HG03064 (cell line): ENCODE measurements around the gene SCO2.

Source experiments
- ATAC-seq: cut with Tn5 transposase; IDR thresholded peaks from one replicate; pipeline ENCODE4 v1.9.1; 2021; ENCODE audit warnings: low read depth; ENCODE audit not compliant: unreplicated experiment

The SCO2 gene, protein sequence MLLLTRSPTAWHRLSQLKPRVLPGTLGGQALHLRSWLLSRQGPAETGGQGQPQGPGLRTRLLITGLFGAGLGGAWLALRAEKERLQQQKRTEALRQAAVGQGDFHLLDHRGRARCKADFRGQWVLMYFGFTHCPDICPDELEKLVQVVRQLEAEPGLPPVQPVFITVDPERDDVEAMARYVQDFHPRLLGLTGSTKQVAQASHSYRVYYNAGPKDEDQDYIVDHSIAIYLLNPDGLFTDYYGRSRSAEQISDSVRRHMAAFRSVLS

DNA sequence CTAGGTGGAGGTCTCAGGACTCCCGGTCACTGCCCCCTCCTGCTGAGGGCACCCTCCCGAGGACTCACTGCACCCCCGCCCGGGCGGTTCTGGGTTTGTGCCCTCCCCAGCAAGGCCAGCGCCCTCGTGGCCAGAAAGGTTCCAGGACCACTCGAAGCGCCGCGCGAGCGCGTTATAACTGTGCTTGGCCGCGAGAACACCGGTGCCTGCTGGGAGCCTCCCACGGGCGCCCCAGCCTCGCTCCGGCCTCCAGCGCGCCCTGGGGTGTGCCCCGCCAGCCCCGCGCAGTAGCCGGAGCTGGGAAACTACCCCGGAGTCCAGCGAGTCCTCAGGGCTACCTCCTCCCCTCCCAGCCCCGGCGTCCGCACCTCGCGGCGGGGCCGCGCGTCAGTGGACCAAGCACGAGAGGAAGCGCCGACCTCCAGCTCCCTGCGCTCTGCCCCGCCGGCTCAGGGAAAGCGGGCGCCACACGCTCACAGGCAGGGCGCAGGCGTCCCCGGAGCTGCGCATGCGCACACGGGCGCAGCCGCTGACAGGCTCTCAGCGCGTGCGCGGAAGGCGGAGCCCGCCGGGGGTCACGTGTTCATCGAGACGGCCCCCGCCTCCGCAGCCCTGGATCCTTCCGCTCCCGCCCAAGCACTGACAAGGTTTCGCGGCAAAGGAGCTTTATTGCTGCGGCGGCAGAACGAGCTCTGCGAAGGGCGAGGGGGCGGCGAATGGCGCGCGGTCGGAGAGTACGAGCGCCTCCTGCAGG, at the start of gene SCO2:
Gene SCO2 (minus strand): TSS at position 495 of the 754 bp plus-strand sequence. CDS start 1,187 bp downstream, outside the sequence.
- ATAC-seq: peak; percentile 39

DNA sequence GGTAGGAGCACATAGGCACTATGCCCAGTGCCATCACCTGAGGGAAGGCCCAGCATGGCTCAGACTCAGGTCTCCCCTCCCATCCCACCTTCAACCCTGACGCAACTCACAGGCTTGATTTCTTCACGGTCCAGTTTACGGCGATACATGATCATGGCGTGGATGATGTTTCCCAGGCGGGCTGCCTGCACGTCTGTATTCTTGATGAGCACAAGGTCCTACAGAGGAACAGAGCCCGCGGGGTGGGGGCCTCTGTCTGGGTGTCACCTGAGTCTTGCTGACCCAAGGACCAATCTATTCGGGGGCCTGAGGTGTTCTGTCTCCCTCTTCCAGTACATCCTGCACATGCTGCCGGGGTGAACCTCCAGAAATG, 49.0 kb upstream of the SCO2 start:
- ATAC-seq: no peak

DNA sequence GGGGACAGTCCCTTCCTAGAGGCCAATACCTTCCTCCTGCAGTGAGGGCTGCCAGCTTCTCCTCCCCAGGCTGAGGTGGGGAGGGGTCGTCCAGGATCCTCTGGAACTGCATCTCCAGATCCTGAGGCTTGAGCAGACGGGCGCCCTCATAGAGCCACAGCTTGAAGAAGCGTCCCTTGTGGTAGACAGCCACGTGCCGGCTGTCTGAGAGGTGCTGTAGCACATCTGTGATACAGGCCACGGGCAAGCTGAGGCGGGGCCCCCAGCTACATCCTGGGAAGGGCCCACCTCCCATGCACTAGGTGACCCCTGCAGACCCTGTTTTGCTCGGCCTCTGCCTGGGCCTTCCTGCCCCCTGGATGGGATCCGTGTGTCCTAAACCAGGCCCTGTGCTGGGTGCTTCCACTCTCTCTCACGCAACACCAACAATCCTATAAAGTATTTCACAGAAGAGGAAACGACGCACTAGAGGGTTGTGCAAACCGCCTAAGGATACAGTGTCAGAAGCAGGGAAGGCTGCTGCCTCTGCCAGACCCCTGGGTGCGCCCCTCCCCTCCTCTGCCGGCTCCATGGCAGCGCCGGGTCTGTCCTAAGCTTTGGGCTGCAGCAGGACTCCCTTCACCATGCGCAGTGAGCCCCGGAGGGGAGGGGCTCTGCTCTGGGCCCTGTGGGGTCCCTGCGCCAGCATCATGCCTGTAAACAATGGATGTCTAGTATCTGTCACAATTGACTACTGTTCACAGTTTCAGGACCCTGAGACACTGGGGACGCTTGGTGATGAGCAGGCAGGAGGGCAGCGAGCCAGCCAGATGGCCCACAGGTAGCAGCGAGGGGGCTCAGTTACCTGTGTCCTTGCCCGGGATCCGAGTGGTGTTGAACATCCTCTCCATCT, 48.3 kb upstream of the SCO2 start:
- no peak for ATAC-seq

DNA sequence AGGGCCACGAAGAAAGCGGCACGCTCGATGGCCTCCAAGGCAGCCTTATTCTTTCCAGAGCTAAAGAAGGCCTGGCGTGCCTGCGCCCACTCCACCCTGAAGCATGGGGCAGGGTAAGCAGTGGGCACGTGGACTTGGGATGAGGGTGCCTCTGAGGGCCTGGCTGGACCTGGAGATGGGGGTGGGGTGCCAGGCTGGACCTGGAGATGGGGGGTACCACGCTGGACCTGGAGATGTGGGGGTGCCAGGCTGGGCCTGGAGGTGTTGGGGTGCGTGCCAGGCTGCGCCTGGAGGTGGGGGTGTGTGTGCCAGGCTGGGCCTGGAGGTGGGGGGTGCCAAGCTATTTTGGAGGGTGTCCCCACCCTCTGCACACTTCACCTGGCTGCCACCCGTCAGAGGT, 47.6 kb upstream of the SCO2 start:
- no peak for ATAC-seq

DNA sequence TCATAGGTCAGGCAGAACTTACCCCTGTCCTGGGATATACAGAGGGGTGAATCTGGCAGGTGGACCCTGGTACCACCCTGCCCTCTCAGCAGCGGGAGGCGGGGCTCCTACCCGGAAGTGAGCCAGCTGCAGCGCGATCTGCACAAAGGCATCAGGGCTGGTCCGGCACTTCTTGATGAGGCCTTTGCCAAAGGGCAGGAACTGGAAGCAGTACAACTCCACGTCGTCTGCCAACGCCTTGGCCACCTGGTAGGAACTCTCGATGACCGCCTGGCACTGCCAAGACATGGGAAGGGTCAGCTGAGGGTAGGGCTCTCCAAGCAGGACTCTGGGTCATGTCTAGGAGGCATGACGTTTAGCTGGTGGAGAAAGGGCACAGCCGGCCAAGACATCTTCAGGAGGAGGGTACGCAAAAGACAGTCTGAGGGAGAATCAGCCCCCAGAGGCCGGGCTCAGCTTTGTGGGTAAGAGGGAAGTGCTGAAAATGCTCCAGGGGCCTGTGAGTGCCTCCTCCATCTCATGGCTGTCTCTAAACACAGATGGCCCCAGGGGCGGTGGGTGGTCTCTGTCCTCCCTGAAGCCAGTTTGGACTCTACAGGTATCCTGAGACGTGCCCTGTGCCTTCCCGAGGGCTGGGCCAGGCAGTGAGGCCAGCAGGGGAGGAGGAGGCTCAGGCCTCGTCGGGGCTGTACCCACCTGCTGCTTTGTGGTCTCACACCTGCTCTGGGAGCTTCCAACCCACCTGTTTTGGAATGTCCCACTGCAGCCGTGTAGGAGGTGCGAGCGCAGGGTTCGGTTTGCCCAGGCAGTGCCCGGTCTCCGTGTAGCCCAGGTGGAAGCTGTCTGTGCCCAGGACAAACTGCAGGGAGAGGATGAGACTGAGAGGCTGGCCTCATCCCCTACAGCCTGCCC, 46.1 kb upstream of the SCO2 start:
- no peak for ATAC-seq

GRCh38 chr22:50570861-50571260, 45.5 kb upstream of the SCO2 start:
- no peak for ATAC-seq

- ATAC-seq: no peak
These were observed 44.6 kb upstream of the SCO2 start for GRCh38 chr22:50569896-50570535.

DNA sequence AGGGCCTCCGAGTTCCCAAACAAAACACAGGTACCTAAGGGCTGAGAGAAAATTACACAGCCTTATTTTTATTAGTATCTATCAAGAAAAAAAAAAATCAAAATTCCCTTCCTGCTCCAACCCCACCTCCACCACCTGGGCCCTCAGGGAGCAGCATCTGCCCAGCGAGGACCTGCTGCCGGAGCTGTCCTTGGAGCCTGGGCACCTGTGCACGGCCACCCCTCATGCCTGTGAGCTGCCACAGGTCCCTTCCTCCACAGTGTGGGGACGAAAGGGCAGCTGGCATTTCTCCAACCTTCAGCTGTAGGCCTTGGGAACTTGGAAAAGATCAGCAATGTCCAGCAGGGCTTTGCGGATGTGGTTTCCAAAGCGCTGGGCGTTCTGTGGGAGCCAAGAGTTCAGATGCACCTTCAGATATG, 43.7 kb upstream of the SCO2 start:
- no peak for ATAC-seq

- no peak for ATAC-seq
These were observed 43.2 kb upstream of the SCO2 start for GRCh38 chr22:50568626-50569025.

DNA sequence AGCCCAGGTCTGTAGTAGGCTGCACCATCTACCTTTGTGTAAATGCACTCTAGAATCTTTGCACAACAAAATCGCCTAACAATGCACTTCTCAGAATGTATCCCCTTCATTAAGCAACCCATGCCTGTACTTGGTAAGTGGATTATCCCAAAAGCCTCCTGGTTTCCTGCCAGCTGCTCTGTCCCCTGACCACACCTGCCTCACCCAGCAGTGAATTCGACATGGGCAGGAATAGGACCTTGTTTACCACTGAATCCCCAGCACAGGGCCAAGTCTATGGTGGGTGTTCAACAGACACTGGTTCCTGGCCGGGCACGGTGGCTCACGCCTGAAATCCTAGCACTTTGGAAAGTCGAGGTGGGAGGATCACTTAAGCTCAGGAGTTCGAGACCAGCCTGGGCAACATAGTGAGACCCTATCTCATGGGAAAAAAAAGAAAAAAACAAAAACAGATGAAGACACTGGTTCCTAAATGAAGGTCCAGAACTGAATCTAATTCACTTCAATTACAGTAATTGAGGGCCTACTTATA, 42.4 kb upstream of the SCO2 start:
- no peak for ATAC-seq

DNA sequence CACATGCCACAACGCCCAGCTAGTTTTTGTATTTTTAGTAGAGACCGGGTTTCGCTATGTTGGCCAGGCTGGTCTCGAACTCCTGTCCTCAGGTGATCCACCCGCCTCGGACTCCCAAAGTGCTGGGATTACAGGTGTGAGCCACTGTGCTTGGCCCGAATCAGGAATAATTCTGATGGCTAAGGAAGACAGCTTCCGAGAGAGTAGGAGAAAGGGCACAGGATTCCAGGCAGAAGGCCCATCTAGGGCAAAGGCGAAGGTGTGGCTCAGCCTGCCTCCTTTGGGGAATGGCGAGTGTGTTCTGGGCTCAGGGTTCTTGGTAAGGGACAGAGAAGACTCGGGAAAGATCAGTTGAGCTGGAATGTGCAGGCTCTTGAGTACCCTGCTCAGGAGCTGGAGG, 38.9 kb upstream of the SCO2 start:
- no peak for ATAC-seq

GRCh38 chr22:50563413-50564160, 38.2 kb upstream of the SCO2 start:
- peak; percentile 17 for ATAC-seq

GRCh38 chr22:50562523-50563412, 37.4 kb upstream of the SCO2 start, which contains the start of gene SYCE3:
Gene SYCE3, minus strand, starts transcription at chr22:50562919. Its CDS starts 6,514 bp downstream, at chr22:50556405.
- peak; percentile 89 for ATAC-seq

- ATAC-seq: no peak
These were observed 36.3 kb upstream of the SCO2 start for GRCh38 chr22:50561401-50562358.

DNA sequence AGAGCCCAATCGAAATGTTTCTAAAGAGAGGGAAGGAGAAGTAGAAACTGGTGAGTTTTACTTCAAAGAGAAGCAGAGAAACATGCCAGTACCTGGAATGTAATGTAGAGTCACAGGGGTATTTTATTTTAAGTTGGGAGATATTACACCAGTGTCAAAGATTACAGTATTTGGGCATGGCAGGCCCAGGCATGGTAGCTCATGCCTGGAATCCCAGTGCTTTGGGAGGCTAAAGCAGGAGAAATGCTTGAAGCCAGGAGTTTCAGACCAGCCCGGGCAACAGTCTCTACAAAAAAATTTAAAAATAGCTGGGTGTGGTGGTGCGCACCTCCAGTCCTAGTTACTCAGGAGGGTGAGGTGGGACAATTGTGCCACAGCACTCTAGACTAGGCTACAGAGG, 34.6 kb upstream of the SCO2 start:
- no peak for ATAC-seq

DNA sequence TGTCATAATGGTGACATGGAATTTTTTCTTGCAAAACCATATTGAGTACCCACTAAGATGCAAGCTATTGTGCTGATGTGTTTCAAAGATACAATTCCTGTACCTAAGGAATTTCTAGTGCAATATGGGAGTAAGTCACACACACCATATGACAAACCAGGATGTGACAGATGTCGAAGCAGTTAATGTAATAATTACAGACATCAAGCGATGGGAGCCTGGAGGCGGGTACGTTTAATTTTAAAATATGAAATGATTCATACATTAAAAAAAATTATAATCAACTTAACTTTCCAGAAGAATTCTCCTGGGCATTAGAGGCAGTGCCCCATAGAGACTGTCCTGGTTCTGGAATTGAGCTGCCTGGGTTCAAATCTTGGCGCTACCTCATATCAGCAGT, 31.3 kb upstream of the SCO2 start:
- ATAC-seq: no peak

- no peak for ATAC-seq
These were observed 27.9 kb upstream of the SCO2 start for GRCh38 chr22:50553310-50553709.
